ENCODE measurements around the gene IRX6. TPM values are rescaled to one million over a fixed set of nuclear protein-coding genes. Genes with fewer than 3 reads are reported as not detected.

IRX6 gene
- total and polyA plus RNA-seq, 2 of the 13 experiments (the other 11 are each of a cell fraction or from before 2014, with no cell fraction given): not detected

DNA sequence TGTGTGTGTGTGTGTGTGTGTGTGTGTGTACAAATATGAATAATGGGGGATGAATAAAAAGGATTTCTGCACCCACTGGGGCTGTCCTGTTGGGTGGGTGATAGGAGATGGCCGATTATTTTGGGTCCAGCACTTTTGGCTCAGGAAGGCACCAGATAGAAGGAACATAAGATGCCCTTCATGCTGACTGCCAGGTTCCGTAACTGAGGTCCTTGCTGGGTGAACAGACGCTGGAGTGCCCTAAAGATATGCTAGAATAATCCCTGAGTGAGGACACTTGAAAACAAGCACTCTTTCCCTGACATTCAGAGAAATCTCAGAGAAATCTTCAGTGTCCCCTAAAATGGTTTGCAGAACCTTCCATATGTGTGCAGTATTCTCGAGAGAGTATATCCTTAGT lies 17.7 kb downstream of the IRX6 start:
- Histone ChIP-seq H3K4me2 (ENCODE audit: low read depth, low read length) (no peak overlapping the region), H3K4me1 (ENCODE audit: insufficient read depth, low read length) (no peaks in the 10 kb centered on the region), H3K27ac (ENCODE audit: extremely low read length, insufficient read depth, low read length) (no peak overlapping the region), H3K9ac (ENCODE audit: insufficient read depth, low read depth, low read length) (no peak overlapping the region), H2AFZ (ENCODE audit: low read length) (no peak overlapping the region), H3K27me3 (ENCODE audit: control insufficient read depth in 1 of 2, insufficient read depth in 2 of 2, low read length in 2 of 2) (peaks cover 0 to 5% of the 10 kb centered on the region in 2 experiments; a peak in 2 of 5 replicates), H4K20me1 (ENCODE audit: insufficient read depth, low read length) (no peaks in the 10 kb centered on the region), H3K79me2 (ENCODE audit: insufficient read depth, low read length) (no peaks in the 10 kb centered on the region), H3K36me3 (replicated peaks in 1 of 2; ENCODE audit: control insufficient read depth in 1 of 2, insufficient read depth in 2 of 2, low read length in 2 of 2) (no peaks in the 10 kb centered on the region), H3K9me3 (ENCODE audit: low read length) (no peaks in the 10 kb centered on the region), H3K4me3 (replicated peaks in 1 of 3; ENCODE audit: insufficient read depth in 1 of 3, low read depth in 2 of 3, low read length in 3 of 3) (no peak overlapping the region)
- ATAC-seq (no peak), FAIRE-seq (no peak), DNase-seq (ENCODE audit: low spot score) (no peak)
- POLR2A ChIA-PET: no interaction called here
- intact Hi-C loops (cut with micrococcal nuclease; ENCODE audit: unreplicated experiment) (no loop called here), in situ Hi-C loops (cut with HindIII; ENCODE audit: extremely low pct_ligation_motif_present, low pct_unique_long_range_greater_than_20kb) (no loop called here)
- TF ChIP-seq ZNF775 (CRISPR knock-in tag; IDR thresholded peaks at IDR 0.05; ENCODE audit: borderline replicate concordance): no peak
- no peak for TF ChIP-seq ZNF605 (CRISPR knock-in tag; IDR thresholded peaks at IDR 0.05)
- no peak for TF ChIP-seq ELF4 (CRISPR knock-in tag; IDR thresholded peaks at IDR 0.05; ENCODE audit: borderline replicate concordance)
- no peak for TF ChIP-seq ZNF773 (CRISPR knock-in tag; IDR thresholded peaks at IDR 0.05; ENCODE audit: borderline replicate concordance)
- TF ChIP-seq TAF1 (CRISPR knock-in tag; IDR thresholded peaks at IDR 0.05): no peak
- no peak for TF ChIP-seq GATA4 (IDR thresholded peaks at IDR 0.05; ENCODE audit: borderline replicate concordance, low read depth)
- no peak for TF ChIP-seq KLF12 (CRISPR knock-in tag; IDR thresholded peaks at IDR 0.05; ENCODE audit: borderline replicate concordance)
- no peak for TF ChIP-seq TERF1 (CRISPR knock-in tag; IDR thresholded peaks at IDR 0.05)
- no peak for TF ChIP-seq REXO4 (CRISPR knock-in tag; IDR thresholded peaks at IDR 0.05; ENCODE audit: borderline replicate concordance)
- no peak for TF ChIP-seq PCBP1 (IDR thresholded peaks at IDR 0.05; ENCODE audit: borderline replicate concordance, low read depth, low read length)
- TF ChIP-seq POLR2A (IDR thresholded peaks at IDR 0.05; ENCODE audit: insufficient read depth in 1 of 2, low read depth in 2 of 2, low read length in 2 of 2): no peak
- no peak for TF ChIP-seq CEBPZ (IDR thresholded peaks at IDR 0.05; ENCODE audit: low read length)
- no peak for TF ChIP-seq ZSCAN31 (CRISPR knock-in tag; IDR thresholded peaks at IDR 0.05; ENCODE audit: low read depth)
- TF ChIP-seq MED1 (CRISPR knock-in tag; IDR thresholded peaks at IDR 0.05): no peak
- TF ChIP-seq ZNF136 (CRISPR knock-in tag; IDR thresholded peaks at IDR 0.05; ENCODE audit: low read depth): no peak
- TF ChIP-seq, protein P1, sequence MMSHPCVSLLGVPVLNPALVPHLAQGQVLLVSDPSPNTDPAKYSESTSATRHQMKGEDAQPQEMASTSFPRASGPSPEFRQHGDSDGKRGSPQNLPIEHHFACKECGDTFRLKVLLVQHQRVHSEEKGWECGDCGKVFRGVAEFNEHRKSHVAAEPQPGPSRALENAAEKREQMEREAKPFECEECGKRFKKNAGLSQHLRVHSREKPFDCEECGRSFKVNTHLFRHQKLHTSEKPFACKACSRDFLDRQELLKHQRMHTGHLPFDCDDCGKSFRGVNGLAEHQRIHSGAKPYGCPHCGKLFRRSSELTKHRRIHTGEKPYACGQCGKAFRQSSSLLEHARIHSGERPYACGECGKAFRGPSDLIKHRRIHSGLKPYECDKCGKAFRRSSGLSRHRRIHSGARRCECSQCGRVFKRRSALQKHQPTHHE (CRISPR knock-in tag; IDR thresholded peaks at IDR 0.05; ENCODE audit: borderline replicate concordance): no peak
- TF ChIP-seq ZBTB38 (CRISPR knock-in tag; IDR thresholded peaks at IDR 0.05): no peak
- no peak for TF ChIP-seq ZMAT3 (CRISPR knock-in tag; conservative IDR thresholded peaks at IDR 0.05)
- no peak for TF ChIP-seq PAX8 (CRISPR knock-in tag; IDR thresholded peaks at IDR 0.05; ENCODE audit: borderline replicate concordance)
- 25% methylated on average over 4 of the region's 4 CpGs for WGBS (ENCODE audit: low lambda C conversion rate)
- CTCF ChIA-PET (ENCODE audit: low intra/inter-chr PET ratio, low total read pairs): no interaction called here
- no TSS peak for BruUV-seq (replicated peaks)

Data from HepG2 (cell line).